HepG2 (cell line): ENCODE measurements around the gene TCF19. TPM values are rescaled to one million over a fixed set of nuclear protein-coding genes. Genes with fewer than 3 reads are reported as not detected.
A peak's percentile ranks its signal among the peaks of the same experiment; 100 is the strongest.

Experiments
- ARID5B ChIP-seq: IDR thresholded peaks from 2 replicates; pipeline ENCODE4 v1.4.0; 2020; ENCODE audit warnings: mild to moderate bottlenecking, missing genetic modification reagents
- DPF2 ChIP-seq: sonication (generic); formaldehyde crosslinking; IDR thresholded peaks from 2 replicates; pipeline ENCODE4 v1.4.0; 2020; ENCODE audit warnings: mild to moderate bottlenecking, low read depth, missing genetic modification reagents, borderline replicate concordance
- DZIP1 ChIP-seq: sonication (generic); formaldehyde crosslinking; IDR thresholded peaks from 2 replicates; pipeline ENCODE4 v1.5.0; 2020; ENCODE audit warnings: mild to moderate bottlenecking, missing genetic modification reagents
- HNRNPUL1 ChIP-seq: fragments of 200-400 bp; formaldehyde crosslinking; IDR thresholded peaks from 2 replicates; pipeline ENCODE4 v1.6.1; 2017; ENCODE audit warnings: low read depth, mild to moderate bottlenecking, low read length, moderate library complexity
- JDP2 ChIP-seq: sonication (generic); formaldehyde crosslinking; IDR thresholded peaks from 2 replicates; pipeline ENCODE4 v1.8.1; 2022; ENCODE audit warnings: missing genetic modification reagents, borderline replicate concordance
- KDM5A ChIP-seq: fragments of 200-600 bp; sonication (generic); IDR thresholded peaks from 2 replicates; pipeline ENCODE4 v1.7.0; 2018; ENCODE audit warnings: antibody characterized with exemption, mild to moderate bottlenecking, low read length, borderline replicate concordance
- KLF11 ChIP-seq: IDR thresholded peaks from 2 replicates; pipeline ENCODE4 v1.6.1; 2016; ENCODE audit warnings: missing compliant biosample characterization
- REL ChIP-seq: sonication (generic); formaldehyde crosslinking; conservative IDR thresholded peaks from 2 replicates; pipeline ENCODE4 v1.8.0; 2022; ENCODE audit warnings: mild to moderate bottlenecking, missing genetic modification reagents, moderate library complexity
- TGIF2 ChIP-seq: IDR thresholded peaks from 2 replicates; pipeline ENCODE4 v1.6.1; 2016; ENCODE audit warnings: control low read depth, missing compliant biosample characterization
- XBP1 ChIP-seq: sonication (generic); formaldehyde crosslinking; IDR thresholded peaks from 2 replicates; pipeline ENCODE4 v1.5.0; 2020; ENCODE audit warnings: missing genetic modification reagents
- ZBED4 ChIP-seq: sonication (generic); formaldehyde crosslinking; IDR thresholded peaks from 2 replicates; pipeline ENCODE4 v1.4.0; 2020; ENCODE audit warnings: missing genetic modification reagents, borderline replicate concordance
- ZNF292 ChIP-seq: sonication (generic); formaldehyde crosslinking; IDR thresholded peaks from 2 replicates; pipeline ENCODE4 v1.8.1; 2022; ENCODE audit warnings: mild to moderate bottlenecking, low read depth, missing genetic modification reagents, borderline replicate concordance
- ZNF564 ChIP-seq: sonication (generic); formaldehyde crosslinking; IDR thresholded peaks from 2 replicates; pipeline ENCODE4 v1.8.1; 2023; ENCODE audit warnings: mild to moderate bottlenecking, missing genetic modification reagents
- ZNF7 ChIP-seq: IDR thresholded peaks from 2 replicates; pipeline ENCODE4 v1.6.1; 2016; ENCODE audit warnings: missing biosample characterization, missing genetic modification reagents
- ZNF761 ChIP-seq: sonication (generic); formaldehyde crosslinking; conservative IDR thresholded peaks from 2 replicates; pipeline ENCODE4 v1.4.0; 2020; ENCODE audit warnings: mild to moderate bottlenecking, missing genetic modification reagents
- ZSCAN30 ChIP-seq: sonication (generic); formaldehyde crosslinking; IDR thresholded peaks from 2 replicates; pipeline ENCODE4 v1.5.0; 2020; ENCODE audit warnings: mild to moderate bottlenecking, missing genetic modification reagents
- polyA plus RNA-seq, 8 experiments: library from polyadenylated mRNA; depleted of rRNA in 3 of 8; stranded (reverse) in 7 of 8; unstranded in 1 of 8; fragments of >200 nt; fragmentation: Illumina TruSeq in 4 of 8; extraction: Trizol in 4 of 8; gene quantifications; 2 replicates each; pipeline versions ENCODE4 v1.2.1 to v1.2.3, GENCODE V29; 2011 to 2016; ENCODE audit warnings: low read depth in 4 of 8, missing spikeins in 1 of 8, mixed read lengths in 1 of 8; ENCODE audit not compliant: insufficient read depth in 1 of 8
- total RNA-seq, 5 experiments: library from RNA; depleted of rRNA; stranded (reverse); fragments of >200 nt; fragmentation: Illumina TruSeq; extraction: Trizol; gene quantifications; 2 replicates each; pipeline ENCODE4 v1.2.3, GENCODE V29; 2016; ENCODE audit warnings: low read depth in 1 of 5

Gene TCF19
- total and polyA plus RNA-seq, 2 of the 13 experiments (the other 11 are each of a cell fraction or from before 2014, with no cell fraction given) = 4.9 to 22.2 TPM

- no peak for TF ChIP-seq ZBED4 (CRISPR knock-in tag)
- peak; percentile 79 for TF ChIP-seq ARID5B (CRISPR knock-in tag)
- peak; percentile 33; the same call in 1 of the 2 replicates for TF ChIP-seq DPF2 (CRISPR knock-in tag)
- no peak for TF ChIP-seq KDM5A
- TF ChIP-seq KLF11 (CRISPR knock-in tag) = peak; percentile 78; the same call in 1 of the 2 replicates
- TF ChIP-seq JDP2 (CRISPR knock-in tag) = no peak
- peak; percentile 61; the same call in 1 of the 2 replicates for TF ChIP-seq ZNF564 (CRISPR knock-in tag)
- peak; percentile 42; the same call in 1 of the 2 replicates for TF ChIP-seq ZNF761
- TF ChIP-seq DZIP1 (CRISPR knock-in tag) = no peak; the same call in 1 of the 2 replicates
- TF ChIP-seq TGIF2 (CRISPR knock-in tag) = peak; percentile 39; the same call in 1 of the 2 replicates
- TF ChIP-seq REL (CRISPR knock-in tag) = no peak
- TF ChIP-seq ZSCAN30 (CRISPR knock-in tag) = no peak
- TF ChIP-seq XBP1 (CRISPR knock-in tag) = no peak
- peak; percentile 62 for TF ChIP-seq ZNF292 (CRISPR knock-in tag)
- peak; percentile 40; the same call in 1 of the 2 replicates for TF ChIP-seq ZNF7 (CRISPR knock-in tag)
- no peak for TF ChIP-seq HNRNPUL1
Observed at GRCh38 chr6:31186052-31186734, 27.8 kb downstream of the TCF19 start (continued).
